BE2C (cell line): Measurements from ENCODE around the gene ULK4.
"Not testable (repeated sequence)": the region's sequence is repeated elsewhere in the genome, so short reads cannot be mapped to it uniquely, and the experiment has no call there.

Experiments used
- DNase-seq: peaks from one replicate; pipeline ENCODE4 v3.0.0-alpha.2; 2020
- H3K27me3 ChIP-seq: fragments of 250-450 bp; sonication (Bioruptor Pico); 2 replicates; pipeline ENCODE4 v1.5.1; 2020; ENCODE audit warnings: mild to moderate bottlenecking
- H3K36me3 ChIP-seq: fragments of 250-450 bp; sonication (Bioruptor Pico); 2 replicates; pipeline ENCODE4 v1.5.1; 2020; ENCODE audit warnings: mild to moderate bottlenecking
- H3K4me1 ChIP-seq: fragments of 250-450 bp; sonication (Bioruptor Pico); 2 replicates; pipeline ENCODE4 v1.5.1; 2020
- H3K4me3 ChIP-seq: 2 replicates; pipeline ENCODE4 v1.5.1; 2011; ENCODE audit warnings: low read depth, low read length
- H3K9me3 ChIP-seq: fragments of 250-450 bp; sonication (Bioruptor Pico); 2 replicates; pipeline ENCODE4 v1.5.1; 2020
- CTCF ChIP-seq: IDR thresholded peaks from 2 replicates; pipeline ENCODE4 v1.5.1; 2012; ENCODE audit warnings: mild to moderate bottlenecking, low read depth, low read length

ULK4 gene

GRCh38 chr3:41682382-41682781 lies 279.5 kb downstream of the ULK4 start:
- no peak overlapping the region for H3K4me3 ChIP-seq
- no peaks in the 10 kb centered on the region for H3K4me1 ChIP-seq
- H3K36me3 ChIP-seq: no peaks in the 10 kb centered on the region
- DNase-seq: no peak
- H3K27me3 ChIP-seq: no peaks in the 10 kb centered on the region
- TF ChIP-seq CTCF: no peak
- H3K9me3 ChIP-seq: no peaks in the 10 kb centered on the region

GRCh38 chr3:41681479-41681878 lies 280.4 kb downstream of the ULK4 start:
- no peak for DNase-seq
- H3K4me3 ChIP-seq: no peak overlapping the region
- H3K4me1 ChIP-seq: no peaks in the 10 kb centered on the region
- H3K9me3 ChIP-seq: no peaks in the 10 kb centered on the region
- TF ChIP-seq CTCF: no peak
- H3K27me3 ChIP-seq: no peaks in the 10 kb centered on the region
- no peaks in the 10 kb centered on the region for H3K36me3 ChIP-seq

GRCh38 chr3:41679374-41679773 lies 282.5 kb downstream of the ULK4 start:
- no peak overlapping the region for H3K4me3 ChIP-seq
- DNase-seq: no peak

GRCh38 chr3:41675102-41675501 lies 286.8 kb downstream of the ULK4 start:
- H3K27me3 ChIP-seq, H3K9me3 ChIP-seq, H3K36me3 ChIP-seq, H3K4me3 ChIP-seq, DNase-seq, H3K4me1 ChIP-seq: not testable (repeated sequence)

More at GRCh38 chr3:41679374-41679773, 282.5 kb downstream of the ULK4 start:
- H3K9me3 ChIP-seq: no peaks in the 10 kb centered on the region
- no peaks in the 10 kb centered on the region for H3K27me3 ChIP-seq
- no peaks in the 10 kb centered on the region for H3K36me3 ChIP-seq
- TF ChIP-seq CTCF: no peak
- no peaks in the 10 kb centered on the region for H3K4me1 ChIP-seq

- Histone ChIP-seq H3K4me3 (no peak overlapping the region), H3K36me3 (no peaks in the 10 kb centered on the region), H3K27me3 (no peaks in the 10 kb centered on the region), H3K4me1 (no peaks in the 10 kb centered on the region), H3K9me3 (no peaks in the 10 kb centered on the region)
- no peak for TF ChIP-seq CTCF
- no peak for DNase-seq
These were observed 287.5 kb downstream of the ULK4 start for GRCh38 chr3:41674449-41674848.

- DNase-seq: no peak
- TF ChIP-seq CTCF: no peak
- H3K4me1 ChIP-seq: no peaks in the 10 kb centered on the region
- H3K36me3 ChIP-seq: no peaks in the 10 kb centered on the region
- no peak overlapping the region for H3K4me3 ChIP-seq
- no peaks in the 10 kb centered on the region for H3K27me3 ChIP-seq
- H3K9me3 ChIP-seq: no peaks in the 10 kb centered on the region
These were observed 288.3 kb downstream of the ULK4 start for GRCh38 chr3:41673650-41674049.

- H3K27me3 ChIP-seq: no peaks in the 10 kb centered on the region
- no peaks in the 10 kb centered on the region for H3K36me3 ChIP-seq
- DNase-seq: no peak
- H3K4me3 ChIP-seq: no peak overlapping the region
- no peaks in the 10 kb centered on the region for H3K4me1 ChIP-seq
- H3K9me3 ChIP-seq: no peaks in the 10 kb centered on the region
- no peak for TF ChIP-seq CTCF
These were observed 293.5 kb downstream of the ULK4 start for GRCh38 chr3:41668379-41668778.
